Measurements from ENCODE around the gene MCRIP2.
"Not testable (repeated sequence)": the region's sequence is repeated elsewhere in the genome, so short reads cannot be mapped to it uniquely, and the experiment has no call there.

The MCRIP2 gene

DNA sequence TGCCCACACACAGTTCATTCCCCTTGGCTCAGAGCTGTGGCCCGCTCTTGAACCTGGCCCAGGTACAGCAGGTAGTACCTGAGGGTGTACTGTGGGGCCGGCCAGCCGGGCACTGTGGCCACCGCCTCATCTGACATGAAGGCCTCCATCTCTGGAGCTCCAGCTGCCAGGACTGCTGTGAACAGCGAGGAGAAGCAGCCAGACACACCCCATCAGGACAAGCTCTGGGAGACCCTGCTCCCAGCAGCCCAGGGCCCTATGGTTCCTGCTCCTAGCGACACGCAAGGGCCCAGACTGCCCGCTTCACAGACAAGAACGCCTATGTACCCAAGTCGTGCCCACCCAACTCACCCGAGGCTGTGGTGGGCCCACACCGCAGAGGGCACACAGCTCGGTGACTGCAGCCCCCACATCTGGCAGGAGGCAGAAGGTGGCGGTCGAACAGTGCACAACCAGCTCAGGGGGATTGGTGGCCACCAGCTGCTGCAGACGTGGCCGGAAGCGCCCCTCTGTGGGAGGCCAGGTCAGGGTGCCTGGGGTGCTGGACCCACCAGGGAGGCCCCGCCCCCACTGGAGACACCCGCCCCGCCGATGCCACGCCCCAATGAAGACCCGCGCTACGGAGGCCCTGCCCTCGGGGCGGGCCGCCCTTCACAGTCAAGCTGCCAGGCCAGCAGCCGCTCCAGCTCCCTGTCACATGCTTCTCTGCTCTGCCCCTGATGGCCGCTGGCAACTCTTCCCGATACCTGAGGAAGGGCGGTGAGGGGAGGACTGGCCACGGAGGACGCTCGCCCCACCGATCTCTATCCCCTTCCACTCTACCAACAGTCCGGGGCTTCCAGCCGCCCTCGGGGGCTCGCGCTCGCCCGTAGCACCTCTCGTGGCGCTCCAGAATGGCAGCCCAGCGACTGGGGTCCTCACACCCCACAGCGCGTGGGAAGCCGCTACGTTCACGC is 37.5 kb downstream of the MCRIP2 start:
- DNase-seq (ENCODE audit: extremely low read depth in 1 of 2, low read depth in 1 of 2): no peak

DNA sequence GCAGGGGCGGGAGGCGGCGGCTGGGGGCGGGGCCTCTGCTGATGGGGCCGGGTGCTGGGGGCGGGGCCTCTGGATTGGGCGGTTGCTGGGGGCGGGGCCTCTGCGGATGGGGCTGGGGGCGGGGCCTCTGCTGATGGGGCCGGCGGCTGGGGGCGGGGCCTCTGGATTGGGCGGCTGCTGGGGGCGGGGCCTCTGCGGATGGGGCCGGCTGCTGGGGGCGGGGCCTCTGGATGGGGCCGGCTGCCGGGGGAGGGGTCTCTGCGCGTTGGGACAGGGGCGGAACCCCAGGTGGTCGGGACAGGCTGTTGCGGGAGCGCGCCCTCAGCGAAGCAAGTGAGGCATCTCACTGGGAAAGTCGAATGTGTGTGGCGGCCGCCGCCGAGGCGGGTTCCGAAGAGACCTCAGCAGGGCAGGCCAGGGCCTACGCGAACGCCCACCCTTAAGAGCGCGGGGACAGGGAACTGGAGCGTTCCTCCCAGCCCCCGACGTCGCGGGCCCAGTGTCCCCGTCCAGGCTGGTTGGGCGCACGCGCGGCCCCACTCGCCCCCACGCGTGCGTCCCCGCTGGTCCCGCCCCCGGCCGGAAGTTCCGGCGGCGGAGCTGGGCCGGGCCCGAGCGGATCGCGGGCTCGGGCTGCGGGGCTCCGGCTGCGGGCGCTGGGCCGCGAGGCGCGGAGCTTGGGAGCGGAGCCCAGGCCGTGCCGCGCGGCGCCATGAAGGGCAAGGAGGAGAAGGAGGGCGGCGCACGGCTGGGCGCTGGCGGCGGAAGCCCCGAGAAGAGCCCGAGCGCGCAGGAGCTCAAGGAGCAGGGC is 38.4 kb downstream of the MCRIP2 start, which contains the start of gene STUB1:
Gene STUB1, plus strand, starts transcription at position 597 of the 811 bp plus-strand sequence. Its CDS starts 116 bp downstream, at position 713.
- DNase-seq (ENCODE audit: extremely low read depth in 1 of 2, low read depth in 1 of 2): peak; percentile 56 to 82

GRCh38 chr16:680625-680945 is 39.0 kb downstream of the MCRIP2 start:
- no peak for DNase-seq (ENCODE audit: extremely low read depth in 1 of 2, low read depth in 1 of 2)

- DNase-seq (ENCODE audit: extremely low read depth in 1 of 2, low read depth in 1 of 2): no peak
Measured at GRCh38 chr16:680967-681745, 39.5 kb downstream of the MCRIP2 start.

GRCh38 chr16:681746-682427 is 40.3 kb downstream of the MCRIP2 start:
- DNase-seq (ENCODE audit: extremely low read depth in 1 of 2, low read depth in 1 of 2): no peak

- DNase-seq (ENCODE audit: extremely low read depth in 1 of 2, low read depth in 1 of 2): no peak
Measured at GRCh38 chr16:682493-683395, 41.1 kb downstream of the MCRIP2 start.

GRCh38 chr16:683396-684070 is 41.9 kb downstream of the MCRIP2 start:
- no peak for DNase-seq (ENCODE audit: extremely low read depth in 1 of 2, low read depth in 1 of 2)

DNA sequence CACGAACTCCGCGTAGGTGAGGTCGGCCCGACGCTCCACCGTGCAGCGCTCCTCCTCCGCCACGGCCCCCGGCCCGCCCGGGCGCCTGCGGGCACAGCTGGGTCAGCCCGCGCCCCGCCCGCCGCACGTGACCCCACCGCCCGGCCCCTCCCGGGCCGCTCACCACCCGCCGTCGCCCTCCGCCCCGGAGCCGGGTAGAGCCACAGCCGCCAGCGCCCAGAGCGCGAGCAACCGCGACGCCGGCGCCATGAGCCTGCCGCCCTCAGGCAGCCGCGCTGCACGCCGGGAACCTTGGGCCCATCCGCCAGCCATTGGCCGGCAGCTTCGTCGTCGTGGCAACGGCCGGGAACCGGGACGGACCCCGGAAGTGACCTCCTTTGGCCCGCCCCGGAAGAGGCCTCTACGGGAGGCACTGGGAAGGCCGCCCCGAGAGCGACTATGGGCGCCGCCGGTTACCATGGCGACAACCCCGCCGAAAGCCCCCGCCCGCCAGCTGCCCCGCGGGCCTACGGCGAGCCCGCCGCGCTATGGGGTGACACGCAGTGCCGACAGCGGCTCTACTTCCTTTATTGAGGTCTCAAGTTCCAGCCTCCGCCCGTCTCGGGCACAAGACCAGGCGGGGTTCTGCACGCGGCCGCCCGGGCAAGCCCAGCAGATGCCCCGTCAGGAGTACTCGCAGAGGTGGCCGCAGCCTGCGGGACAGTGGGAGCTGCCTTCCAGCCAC is 42.6 kb downstream of the MCRIP2 start, which contains the start of gene JMJD8:
Gene JMJD8, minus strand, starts transcription at position 264 of the 724 bp plus-strand sequence. Its CDS starts 15 bp downstream, at position 249.
- peak; percentile 85 to 94 for DNase-seq (ENCODE audit: extremely low read depth in 1 of 2, low read depth in 1 of 2)

GRCh38 chr16:684961-685696 is 43.5 kb downstream of the MCRIP2 start:
- no peak for DNase-seq (ENCODE audit: extremely low read depth in 1 of 2, low read depth in 1 of 2)

DNA sequence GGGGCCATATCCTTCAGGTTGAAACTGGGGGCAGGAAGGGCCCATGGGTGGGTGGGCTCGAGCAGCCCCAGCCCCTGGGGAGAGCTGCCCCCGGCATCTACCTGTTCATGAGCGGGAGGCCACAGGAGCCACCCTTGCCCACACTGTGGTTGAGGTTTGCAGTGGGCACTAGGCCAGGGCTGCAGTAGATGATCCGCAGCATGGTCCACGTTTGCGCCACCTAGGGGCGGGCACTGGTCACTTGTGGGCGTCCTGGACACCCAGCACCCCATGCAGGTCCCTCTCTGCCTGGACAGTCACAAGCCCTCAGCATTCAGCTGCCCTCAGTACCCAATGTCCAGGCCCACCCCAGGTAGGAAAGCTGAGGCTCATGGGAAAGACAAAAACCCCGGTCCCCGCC is 44.3 kb downstream of the MCRIP2 start:
- DNase-seq (ENCODE audit: extremely low read depth in 1 of 2, low read depth in 1 of 2): no peak

DNA sequence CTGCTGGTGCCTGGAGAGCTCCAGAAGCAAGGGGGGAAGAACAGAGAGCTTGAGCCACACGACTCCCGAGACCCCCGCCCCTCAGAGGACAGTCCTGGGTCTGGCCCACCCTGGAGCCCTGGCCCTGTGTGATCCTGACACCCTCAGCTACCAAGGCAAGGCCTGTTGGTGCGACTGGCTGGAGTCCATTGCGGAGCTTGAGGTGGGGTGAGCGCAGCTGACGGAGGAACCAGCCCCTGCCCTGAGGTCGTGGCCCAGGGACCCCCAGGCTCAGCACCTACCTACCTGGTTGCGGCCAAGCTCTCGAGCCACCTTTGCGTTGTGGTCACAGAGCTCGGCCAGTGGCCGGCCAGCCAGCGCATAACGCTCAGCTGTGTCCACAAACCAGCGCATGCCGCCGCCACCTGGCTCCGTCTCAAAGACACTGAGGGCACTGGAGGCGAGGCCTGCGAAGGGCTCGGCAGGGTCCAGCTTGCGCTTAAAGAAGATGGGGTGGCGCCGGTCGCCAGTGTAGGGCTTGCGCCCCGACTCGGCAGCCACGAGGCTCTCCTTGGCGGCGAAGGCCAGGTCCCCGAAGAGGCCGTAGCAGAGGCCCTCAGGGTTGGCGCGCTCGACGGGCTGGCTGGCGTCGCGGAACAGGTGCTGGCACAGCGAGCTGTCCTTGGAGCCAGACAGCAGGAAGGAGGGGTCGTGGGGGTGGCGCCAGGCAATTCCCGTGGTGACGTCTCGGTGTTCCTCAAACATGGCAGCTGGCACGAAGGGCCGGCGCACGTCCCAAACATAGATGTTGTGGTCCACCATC is 45.0 kb downstream of the MCRIP2 start:
- no peak for DNase-seq (ENCODE audit: extremely low read depth in 1 of 2, low read depth in 1 of 2)

- DNase-seq (ENCODE audit: extremely low read depth in 1 of 2, low read depth in 1 of 2): no peak
Measured at GRCh38 chr16:687499-687898, 45.9 kb downstream of the MCRIP2 start.

- no peak for DNase-seq (ENCODE audit: extremely low read depth in 1 of 2, low read depth in 1 of 2)
Measured at GRCh38 chr16:689175-689897, 47.7 kb downstream of the MCRIP2 start.

DNA sequence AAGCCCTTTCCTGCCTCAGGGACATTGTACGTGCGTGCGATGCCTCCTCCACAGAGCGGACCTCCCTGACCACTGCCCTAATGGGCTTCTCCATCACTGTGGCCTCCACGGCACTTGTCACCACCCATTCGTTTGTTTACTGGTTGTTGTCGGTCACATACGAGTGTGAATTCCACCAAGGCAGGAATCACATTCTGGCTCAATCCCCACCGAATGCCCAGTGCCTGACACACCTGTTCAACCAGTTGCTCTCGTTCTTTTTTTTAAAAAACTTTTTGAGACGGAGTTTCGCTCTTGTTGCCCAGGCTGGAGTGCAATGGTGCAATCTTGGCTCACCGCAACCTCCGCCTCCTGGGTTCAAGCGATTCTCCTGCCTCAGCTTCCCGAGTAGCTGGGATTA is 49.6 kb downstream of the MCRIP2 start:
- not testable (repeated sequence) for DNase-seq (ENCODE audit: extremely low read depth in 1 of 2, low read depth in 1 of 2)

DNA sequence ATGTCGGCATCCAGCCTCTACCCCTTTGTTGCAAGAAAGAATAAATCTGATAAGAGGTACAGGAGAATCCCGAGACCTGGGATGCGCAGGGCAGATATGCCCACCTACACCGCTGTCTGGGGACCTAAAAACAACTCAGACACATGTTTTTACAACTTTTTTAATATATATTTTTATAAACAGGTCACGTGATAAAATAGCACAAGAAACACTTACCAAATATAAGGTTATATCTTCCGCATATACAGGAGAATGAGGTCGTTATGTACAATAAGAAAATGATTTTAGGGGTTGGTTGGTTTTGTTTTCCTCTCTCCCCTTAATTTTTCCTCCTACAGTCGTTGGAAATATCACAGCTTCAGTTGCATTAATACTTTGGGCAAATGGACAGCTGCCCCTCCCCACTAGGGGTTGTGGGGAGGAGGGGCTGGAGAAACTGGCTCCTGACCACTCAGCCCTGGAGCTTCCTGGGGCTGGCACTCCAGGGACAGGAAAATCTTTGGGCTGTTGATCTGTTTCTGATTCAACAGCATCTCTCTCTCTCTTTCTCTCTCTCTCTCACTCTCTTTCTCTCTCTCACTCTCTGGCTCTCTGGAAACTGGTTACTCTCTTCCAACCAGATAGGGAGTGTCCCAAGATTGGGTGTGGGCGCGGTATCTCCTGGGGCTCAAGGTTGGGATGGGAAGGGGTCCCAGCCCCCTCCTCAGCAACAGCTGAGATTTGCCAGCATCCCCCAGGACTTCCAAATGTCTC is 50.9 kb downstream of the MCRIP2 start:
- DNase-seq (ENCODE audit: extremely low read depth in 1 of 2, low read depth in 1 of 2): no peak

Measured in activated CD8-positive, alpha-beta memory T cell treated with anti-CD3 and anti-CD28 coated beads for 1 hour (primary cell).